Activated CD4-positive, alpha-beta memory T cell treated with anti-CD3 and anti-CD28 coated beads, Interleukin-2, amount 10 ng/mL, durations not matched to agents 7 days and 5 days (primary cell): ENCODE measurements around the gene AIRE. TPM values are rescaled to one million over a fixed set of nuclear protein-coding genes. Genes with fewer than 3 reads are reported as not detected.
"Not testable (repeated sequence)": the region's sequence is repeated elsewhere in the genome, so short reads cannot be mapped to it uniquely, and the experiment has no call there.

ENCODE experiments used
- CTCF ChIA-PET: fragments of 350-600 bp; sonication (Branson Sonifier 250); formaldehyde crosslinking; loops from one replicate; lab custom pipeline; 2021; ENCODE audit warnings: antibody characterized with exemption, inconsistent platforms; lab: Charles Lee
- POLR2A ChIA-PET: fragments of 350-600 bp; sonication (Branson Sonifier 250); formaldehyde crosslinking; loops from one replicate; lab custom pipeline; 2021; ENCODE audit warnings: antibody characterized with exemption; lab: Charles Lee
- DNase-seq: peaks from one replicate; pipeline ENCODE4 v3.0.0-alpha.2; 2020
- H3K27ac Mint-ChIP-seq: one replicate; pipeline ENCODE4 v1.8.0; 2021; ENCODE audit warnings: mild to moderate bottlenecking, mixed read lengths
- H3K27me3 Mint-ChIP-seq: one replicate; pipeline ENCODE4 v1.8.0; 2021; ENCODE audit warnings: mixed read lengths
- H3K36me3 Mint-ChIP-seq: one replicate; pipeline ENCODE4 v1.8.0; 2021; ENCODE audit warnings: low read depth, mixed read lengths
- H3K4me1 Mint-ChIP-seq: one replicate; pipeline ENCODE4 v1.8.0; 2021; ENCODE audit warnings: mixed read lengths
- H3K4me3 Mint-ChIP-seq: one replicate; pipeline ENCODE4 v1.8.0; 2021; ENCODE audit warnings: mild to moderate bottlenecking, mixed read lengths
- H3K9me3 Mint-ChIP-seq: one replicate; pipeline ENCODE4 v1.8.0; 2021; ENCODE audit warnings: mixed read lengths
- total RNA-seq, 2 experiments: library from RNA; stranded (reverse); gene quantifications; one replicate each; pipeline ENCODE4 v1.2.3, GENCODE V29; 2021

AIRE gene
- total RNA-seq, 2 experiments from 2014 or later, result 0.48 to 0.58 TPM

DNA sequence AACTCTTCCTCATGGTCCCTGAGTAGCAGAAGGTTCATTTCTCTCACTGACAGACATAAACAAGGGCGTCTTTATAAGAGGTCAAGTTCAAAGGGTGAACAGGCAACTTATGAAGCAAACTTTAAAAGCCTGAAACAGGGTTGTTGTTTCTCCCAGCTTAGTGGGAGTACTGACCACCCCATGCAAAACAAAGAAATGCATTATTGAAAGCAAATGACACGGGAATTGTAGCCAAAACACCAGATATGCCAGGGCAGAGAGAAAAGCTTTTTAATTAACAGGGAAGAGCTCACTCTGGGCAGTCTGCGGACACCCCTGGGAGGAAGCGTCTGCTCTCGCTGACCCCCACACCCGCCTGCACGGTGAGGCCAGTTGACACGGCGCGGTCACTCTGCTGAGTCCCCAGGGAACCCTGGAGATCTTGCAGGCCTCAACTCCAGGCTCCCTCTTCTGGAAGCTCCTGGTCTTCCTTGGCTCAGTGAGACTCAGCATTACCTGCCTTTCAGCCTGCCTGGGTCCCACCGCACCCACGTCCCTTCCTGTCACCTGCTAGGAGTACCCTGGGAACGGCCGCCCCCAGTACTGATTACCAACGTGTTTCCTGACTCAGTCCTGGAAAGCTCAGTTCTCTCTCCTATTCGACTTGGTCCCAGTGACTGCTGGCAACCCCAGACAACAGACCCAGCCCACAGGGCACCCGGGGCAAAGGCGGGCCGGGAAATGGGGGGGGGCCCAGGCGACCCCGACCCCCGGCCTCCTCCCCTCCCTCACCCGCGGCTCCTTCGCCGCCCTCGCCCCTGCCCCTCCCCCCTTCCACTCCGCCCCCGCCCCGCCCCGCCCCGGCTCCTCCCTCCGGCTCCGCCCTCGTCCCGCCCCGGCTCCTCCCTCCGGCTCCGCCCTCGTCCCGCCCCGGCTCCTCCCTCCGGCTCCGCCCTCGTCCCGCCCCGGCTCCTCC lies 52.5 kb downstream of the AIRE start:
- ChIA-PET CTCF (interaction anchor here (0.8 to 1.1 kb wide), 2 partner anchors 148 to 455 kb away, joined by 3 to 4 read pairs; no protein-coding TSS in a partner anchor), POLR2A (interaction anchor here (0.7 to 3.7 kb wide), 7 partner anchors 10 to 479 kb away, joined by 3 to 48 read pairs (median 3); partner anchors contain the start of genes LRRC3 and TRPM2)
- H3K9me3 Mint-ChIP-seq, result no peaks in the 10 kb centered on the region
- H3K27ac Mint-ChIP-seq, result peak overlapping the region; percentile 68
- H3K36me3 Mint-ChIP-seq, result no peaks in the 10 kb centered on the region
- no peak for DNase-seq
- peak overlapping the region; percentile 41 for H3K4me3 Mint-ChIP-seq
- peaks cover 21% of the 10 kb centered on the region for H3K4me1 Mint-ChIP-seq
- H3K27me3 Mint-ChIP-seq, result no peaks in the 10 kb centered on the region

DNA sequence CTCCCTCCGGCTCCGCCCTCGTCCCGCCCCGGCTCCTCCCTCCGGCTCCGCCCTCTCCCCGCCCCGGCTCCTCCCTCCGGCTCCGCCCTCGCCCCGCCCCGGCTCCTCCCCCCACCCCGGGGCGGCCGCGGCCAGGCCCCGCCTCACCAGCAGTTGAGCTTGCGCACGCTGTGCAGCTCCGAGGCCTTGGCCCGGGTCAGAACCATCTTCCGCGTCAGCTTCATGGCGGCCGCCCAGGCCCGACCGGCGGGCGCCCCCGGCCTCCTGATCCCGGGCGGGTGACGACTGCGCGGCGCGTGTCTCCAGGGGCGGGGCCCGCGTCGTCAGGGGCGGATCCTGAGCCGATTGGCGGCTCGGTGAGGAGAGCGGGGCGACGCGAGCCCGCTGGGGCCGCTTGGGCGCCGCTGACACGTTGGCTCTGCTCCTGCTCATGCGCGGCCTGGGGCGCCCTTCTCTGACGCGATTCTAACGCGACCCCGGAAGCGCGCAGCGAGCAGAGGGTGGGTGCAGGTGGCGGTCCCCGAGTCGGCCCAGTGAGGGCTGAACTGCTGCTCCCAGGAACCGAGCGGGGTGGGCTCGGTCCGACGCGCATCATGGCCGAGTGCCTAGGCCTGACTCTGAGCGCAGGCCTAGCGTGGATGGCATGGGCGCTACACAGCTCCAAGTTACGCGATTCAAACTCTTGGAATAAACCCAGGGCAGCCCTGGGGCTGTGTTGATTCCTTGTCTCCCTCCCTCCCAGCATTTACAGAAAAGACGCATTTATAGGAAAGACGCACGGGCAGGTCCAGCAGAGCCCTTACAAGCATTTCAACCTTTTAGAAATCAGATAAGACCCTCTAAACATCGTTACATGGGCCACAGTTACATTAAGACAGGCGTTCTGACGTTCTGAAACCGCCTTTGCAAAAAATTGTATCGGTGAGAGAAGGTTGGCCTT lies 53.6 kb downstream of the AIRE start, which contains the start of gene CFAP410:
Gene CFAP410, minus strand, starts transcription at position 420 of the 940 bp plus-strand sequence. Its CDS starts 196 bp downstream, at position 224.
- DNase-seq, result peak; percentile 96
- ChIA-PET CTCF (interaction anchor here (1.1 to 1.3 kb wide), 3 partner anchors 13 to 147 kb away, joined by 3 to 4 read pairs (median 4); partner anchors contain the start of gene TRPM2), POLR2A (interaction anchor here (0.7 to 3.7 kb wide), 12 partner anchors 8 to 478 kb away, joined by 3 to 48 read pairs (median 3); partner anchors contain the start of genes LRRC3 and TRPM2)
- Mint-ChIP-seq H3K4me1 (peaks cover 21% of the 10 kb centered on the region), H3K36me3 (no peaks in the 10 kb centered on the region), H3K27me3 (no peaks in the 10 kb centered on the region), H3K9me3 (no peaks in the 10 kb centered on the region), H3K27ac (peak within 1 kb of the TSS; percentile 92), H3K4me3 (peak within 1 kb of the TSS; percentile 86)

GRCh38 chr21:44341726-44342458 lies 56.2 kb downstream of the AIRE start:
- not testable (repeated sequence) for H3K4me3 Mint-ChIP-seq, H3K9me3 Mint-ChIP-seq, DNase-seq, H3K36me3 Mint-ChIP-seq, H3K27ac Mint-ChIP-seq, H3K27me3 Mint-ChIP-seq
- POLR2A ChIA-PET, result interaction anchor here (0.6 to 1.2 kb wide), 3 partner anchors 8 to 11 kb away, joined by 3 to 5 read pairs (median 3); partner anchors contain the start of gene TRPM2
- H3K4me1 Mint-ChIP-seq, result peaks cover 21% of the 10 kb centered on the region
- CTCF ChIA-PET, result interaction anchor here (0.7 kb wide), 1 partner anchor 459 kb away, joined by 3 read pairs; no protein-coding TSS in a partner anchor

DNA sequence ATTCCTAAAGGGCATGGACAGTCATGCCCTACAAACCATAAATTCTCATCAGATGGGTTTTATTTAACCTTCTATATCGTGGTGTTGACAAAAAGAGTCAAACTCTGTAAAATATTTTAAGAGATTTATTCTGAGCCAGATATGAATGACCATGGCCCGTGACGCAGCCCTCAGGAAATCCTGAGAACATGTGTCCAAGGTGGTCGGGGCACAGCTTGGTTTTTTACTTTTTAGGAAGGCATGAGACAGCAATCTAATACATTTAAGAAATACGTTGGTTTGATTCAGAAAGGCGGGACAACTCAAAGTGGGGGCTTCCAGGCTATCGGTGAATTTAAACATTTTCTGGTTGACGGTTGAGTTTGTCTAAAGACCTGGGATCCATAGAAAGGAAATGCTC lies 57.3 kb downstream of the AIRE start:
- POLR2A ChIA-PET, result interaction anchor here (0.5 to 1.8 kb wide), 3 partner anchors 9 to 1910 kb away, joined by 3 to 6 read pairs (median 6); partner anchors contain the start of gene TRPM2
- peaks cover 18% of the 10 kb centered on the region for H3K4me1 Mint-ChIP-seq
- not testable (repeated sequence) for H3K4me3 Mint-ChIP-seq, H3K27ac Mint-ChIP-seq, H3K27me3 Mint-ChIP-seq, H3K9me3 Mint-ChIP-seq, DNase-seq, H3K36me3 Mint-ChIP-seq
- CTCF ChIA-PET, result interaction anchor here (1.1 kb wide), 1 partner anchor 11 kb away, joined by 4 read pairs; the partner anchor contains the start of gene TRPM2

GRCh38 chr21:44344541-44345183 lies 59.0 kb downstream of the AIRE start:
- H3K9me3 Mint-ChIP-seq, result no peaks in the 10 kb centered on the region
- peaks cover 15% of the 10 kb centered on the region for H3K27me3 Mint-ChIP-seq
- H3K4me3 Mint-ChIP-seq, result no peak overlapping the region
- ChIA-PET CTCF (interaction anchor here (0.7 kb wide), 2 partner anchors 9 to 135 kb away, joined by 3 read pairs; partner anchors contain the start of gene TRPM2), POLR2A (interaction anchor here (1.8 kb wide), 1 partner anchor 9 kb away, joined by 6 read pairs; the partner anchor contains the start of gene TRPM2)
- H3K4me1 Mint-ChIP-seq, result peaks cover 13% of the 10 kb centered on the region
- no peak for DNase-seq
- H3K27ac Mint-ChIP-seq, result no peak overlapping the region
- H3K36me3 Mint-ChIP-seq, result no peaks in the 10 kb centered on the region

DNA sequence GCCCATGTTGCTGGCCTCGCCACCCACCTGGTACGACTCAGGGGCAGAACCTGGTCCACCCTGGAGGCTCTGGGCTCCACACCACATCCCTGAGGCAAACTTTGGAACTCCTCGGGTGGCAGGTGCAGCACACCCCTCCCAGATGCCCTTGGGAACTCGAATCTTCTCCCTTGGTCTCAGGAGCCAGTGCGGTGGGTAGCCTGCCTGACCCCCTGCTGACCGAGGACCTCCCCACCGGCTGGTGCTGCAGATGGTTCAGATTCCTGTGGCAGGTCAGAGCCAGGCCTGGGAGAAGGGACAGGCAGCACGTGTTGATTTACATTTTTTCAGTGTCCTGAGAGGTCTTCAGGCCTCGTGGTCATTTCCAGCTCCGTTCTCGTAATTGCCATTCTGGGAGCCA lies 59.8 kb downstream of the AIRE start:
- no peak overlapping the region for H3K4me3 Mint-ChIP-seq
- H3K27ac Mint-ChIP-seq, result no peak overlapping the region
- ChIA-PET CTCF (no interaction called here), POLR2A (no interaction called here)
- no peaks in the 10 kb centered on the region for H3K36me3 Mint-ChIP-seq
- no peaks in the 10 kb centered on the region for H3K9me3 Mint-ChIP-seq
- DNase-seq, result no peak
- peaks cover 15% of the 10 kb centered on the region for H3K27me3 Mint-ChIP-seq
- peaks cover 5% of the 10 kb centered on the region for H3K4me1 Mint-ChIP-seq

- DNase-seq, result no peak
- Mint-ChIP-seq H3K4me1 (peaks cover 10% of the 10 kb centered on the region), H3K9me3 (no peaks in the 10 kb centered on the region), H3K36me3 (no peaks in the 10 kb centered on the region), H3K27me3 (peaks cover 18% of the 10 kb centered on the region), H3K27ac (no peak overlapping the region), H3K4me3 (no peak overlapping the region)
- CTCF ChIA-PET, result no interaction called here
- POLR2A ChIA-PET, result no interaction called here
Measured at GRCh38 chr21:44347911-44348451, 62.3 kb downstream of the AIRE start.

Other genes with a start within 250 kb of the AIRE start
- gene PWP2, start 178.5 kb upstream of the AIRE start, total RNA-seq, result 10 to 100 TPM; 18.6 to 22.5 TPM
- gene GATD3, start 152.2 kb upstream of the AIRE start, total RNA-seq, result 10 to 100 TPM; 48.9 to 49.5 TPM
- 1 to 10 TPM; 6.1 to 6.6 TPM for gene ICOSLG, start 44.9 kb upstream of the AIRE start, total RNA-seq
- gene DNMT3L, start 24.0 kb upstream of the AIRE start, total RNA-seq, result not detected
- 100 to 1,000 TPM; 218 to 221 TPM for gene PFKL, start 14.2 kb downstream of the AIRE start, total RNA-seq
- gene CFAP410, start 53.5 kb downstream of the AIRE start, total RNA-seq, result 10 to 100 TPM; 14.2 to 15.5 TPM
- gene TRPM2, start 67.7 kb downstream of the AIRE start, total RNA-seq, result 10 to 100 TPM; 13.7 to 14.8 TPM
- 1 to 10 TPM; 3.7 to 3.8 TPM for gene LRRC3, start 169.6 kb downstream of the AIRE start, total RNA-seq